K562 (cell line): ENCODE measurements around the gene ZMIZ1. TPM values are rescaled to one million over a fixed set of nuclear protein-coding genes. Genes with fewer than 3 reads are reported as not detected.

Source experiments
- CBFA2T2 ChIP-seq: fragments of 450-650 bp; conservative IDR thresholded peaks from 2 replicates; pipeline ENCODE4 v1.6.1; 2017; ENCODE audit warnings: mild to moderate bottlenecking
- CBFA2T3 ChIP-seq: fragments of 450-650 bp; IDR thresholded peaks from 2 replicates; pipeline ENCODE4 v1.6.1; 2017
- COPS2 ChIP-seq: fragments of 450-650 bp; conservative IDR thresholded peaks from 2 replicates; pipeline ENCODE4 v1.6.1; 2016; ENCODE audit warnings: mild to moderate bottlenecking, moderate library complexity
- FOXP1 ChIP-seq: sonication (generic); formaldehyde crosslinking; IDR thresholded peaks from 2 replicates; pipeline ENCODE4 v1.8.0; 2022; ENCODE audit warnings: mild to moderate bottlenecking, missing genetic modification reagents
- HDAC2 ChIP-seq: fragments of 450-650 bp; IDR thresholded peaks from 2 replicates; pipeline ENCODE4 v1.6.1; 2016; ENCODE audit warnings: mild to moderate bottlenecking
- JUND ChIP-seq, 2 experiments: IDR thresholded peaks; 2 replicates in 1 of 2; 3 replicates in 1 of 2; pipeline ENCODE4 v1.6.1; 2011; ENCODE audit warnings: borderline replicate concordance in 2 of 2, low read depth in 2 of 2, low read length in 2 of 2, improper control_type of control experiment in 1 of 2, missing biosample characterization in 1 of 2, missing genetic modification characterization in 1 of 2, missing genetic modification reagents in 1 of 2
- KDM4B ChIP-seq, 2 experiments: fragments of 450-650 bp in 1 of 2; sonication (generic) in 1 of 2; IDR thresholded peaks; 2 replicates each; pipeline ENCODE4 v1.6.1; 2016 to 2017; ENCODE audit warnings: borderline replicate concordance in 2 of 2, antibody characterized with exemption in 1 of 2, low read depth in 1 of 2, mild to moderate bottlenecking in 1 of 2
- PHB2 ChIP-seq: fragments of 450-650 bp; IDR thresholded peaks from 2 replicates; pipeline ENCODE4 v1.6.1; 2017; ENCODE audit warnings: low read depth
- RCOR1 ChIP-seq, 2 experiments: IDR thresholded peaks; 2 replicates each; pipeline ENCODE4 v1.6.1; 2012; ENCODE audit warnings: low read depth in 2 of 2, low read length in 2 of 2, borderline replicate concordance in 1 of 2, improper control_type of control experiment in 1 of 2
- SMAD4 ChIP-seq: fragments of 250-450 bp; sonication (Bioruptor Pico); conservative IDR thresholded peaks from 2 replicates; pipeline ENCODE4 v1.8.0; 2021; ENCODE audit warnings: inconsistent platforms, mild to moderate bottlenecking, moderate library complexity
- SPI1 ChIP-seq: IDR thresholded peaks from 2 replicates; pipeline ENCODE4 v1.6.1; 2011; ENCODE audit warnings: low read depth, low read length, control low read depth, borderline replicate concordance
- ZBTB7A ChIP-seq: IDR thresholded peaks from 2 replicates; pipeline ENCODE4 v1.6.1; 2011; ENCODE audit warnings: low read depth, mild to moderate bottlenecking, low read length, moderate library complexity, borderline replicate concordance; ENCODE audit not compliant: control insufficient read depth
- ZNF586 ChIP-seq: fragments of 450-650 bp; formaldehyde crosslinking; conservative IDR thresholded peaks from 2 replicates; pipeline ENCODE4 v1.4.0; 2020; ENCODE audit warnings: mild to moderate bottlenecking, moderate library complexity
- ZNF696 ChIP-seq: fragments of 250-450 bp; sonication (Bioruptor Pico); conservative IDR thresholded peaks from 2 replicates; pipeline ENCODE4 v1.4.0; 2020; ENCODE audit warnings: mild to moderate bottlenecking, moderate library complexity
- ZNF780A ChIP-seq: fragments of 250-450 bp; sonication (Bioruptor Pico); IDR thresholded peaks from 2 replicates; pipeline ENCODE4 v1.5.0; 2021; ENCODE audit warnings: mild to moderate bottlenecking
- ZSCAN32 ChIP-seq: fragments of 450-650 bp; formaldehyde crosslinking; IDR thresholded peaks from 2 replicates; pipeline ENCODE4 v1.4.0; 2020; ENCODE audit warnings: mild to moderate bottlenecking, moderate library complexity
- polyA plus RNA-seq, 8 experiments: library from polyadenylated mRNA; depleted of rRNA in 4 of 8; stranded (reverse) in 5 of 8; unstranded in 3 of 8; fragments of >200 nt; fragmentation: Nextera tagmentation in 2 of 8; fragmentation: Illumina TruSeq in 1 of 8; extraction: Ambion mirVana in 2 of 8; extraction: Trizol in 1 of 8; gene quantifications; 2 replicates each; pipeline versions ENCODE4 v1.2.1 to v1.2.3, GENCODE V29; 2011 to 2014; ENCODE audit warnings: inconsistent platforms in 1 of 8, missing spikeins in 1 of 8
- total RNA-seq, 7 experiments: library from RNA; depleted of rRNA in 6 of 7; stranded (reverse); fragments of >200 nt in 6 of 7; fragmentation: Illumina TruSeq in 2 of 7; extraction: Trizol in 2 of 7; gene quantifications; 2 replicates each; pipeline versions ENCODE4 v1.2.1 to v1.2.3, GENCODE V29; 2011 to 2021; ENCODE audit warnings: low replicate concordance in 1 of 7
- TF ChIP-seq, protein P1 (sequence below): fragments of 150-350 bp; conservative IDR thresholded peaks from 2 replicates; pipeline ENCODE4 v1.6.1; 2014; ENCODE audit warnings: low read length
- TF ChIP-seq, protein P2 (sequence below): sonication (generic); formaldehyde crosslinking; IDR thresholded peaks from 2 replicates; pipeline ENCODE4 v1.8.0; 2023; ENCODE audit warnings: mild to moderate bottlenecking, missing genetic modification reagents
- TF ChIP-seq, protein P3 (sequence below), 2 experiments: fragments of 450-650 bp in 1 of 2; sonication (generic) in 1 of 2; formaldehyde crosslinking; conservative IDR thresholded peaks; 2 replicates each; pipeline versions ENCODE4 v1.4.0 to v1.8.1; 2020 to 2022; ENCODE audit warnings: mild to moderate bottlenecking in 1 of 2, missing genetic modification reagents in 1 of 2
- TF ChIP-seq, protein P4 (sequence below): fragments of 250-450 bp; sonication (Bioruptor Pico); IDR thresholded peaks from 2 replicates; pipeline ENCODE4 v1.5.0; 2022; ENCODE audit warnings: mild to moderate bottlenecking

ZMIZ1 gene
- total and polyA plus RNA-seq, 9 of the 15 experiments (the other 6 are each of a cell fraction or from before 2014, with no cell fraction given), result 1.0 to 37.3 (median 4.3) TPM

DNA sequence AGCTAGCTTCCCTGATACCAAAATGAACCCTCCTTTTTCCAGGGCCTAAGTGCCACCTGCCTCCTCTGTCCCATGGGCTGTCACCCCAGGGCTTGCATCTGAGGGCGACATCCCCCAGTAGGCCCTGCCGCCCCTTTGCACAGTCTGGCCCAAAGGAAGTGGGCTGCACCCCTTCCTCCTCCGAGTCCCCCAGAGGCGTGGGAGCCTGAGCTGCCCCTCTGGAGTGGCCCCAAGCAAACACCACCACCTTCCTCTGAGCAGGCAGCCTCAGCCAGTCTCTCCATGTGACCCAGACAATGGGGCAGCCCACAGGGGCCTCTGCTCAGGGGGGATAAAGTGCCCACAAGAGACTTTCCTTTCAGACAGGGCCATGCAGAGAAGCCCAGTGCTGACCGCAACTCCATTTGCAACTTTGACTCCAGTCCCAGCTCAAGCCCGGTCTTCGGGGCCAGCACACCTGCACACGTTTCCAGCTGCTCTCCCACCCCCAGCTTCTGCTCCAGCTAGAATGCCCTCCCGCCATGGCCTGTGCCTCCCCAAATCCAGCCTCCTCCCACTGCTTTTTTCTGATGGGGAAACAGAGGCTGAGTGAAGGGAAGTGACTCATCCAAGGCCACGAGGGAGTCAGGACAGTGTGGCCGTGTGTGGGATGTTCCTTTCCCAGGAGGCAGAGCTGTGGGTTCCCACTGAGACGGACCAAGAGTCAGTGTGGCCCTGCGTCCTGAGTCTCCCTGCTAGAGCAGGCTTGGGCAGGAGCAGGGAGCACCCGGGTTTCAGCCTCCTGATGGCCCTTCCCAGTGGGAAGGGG is 111.9 kb downstream of the ZMIZ1 start (continued):
- TF ChIP-seq, protein P1, sequence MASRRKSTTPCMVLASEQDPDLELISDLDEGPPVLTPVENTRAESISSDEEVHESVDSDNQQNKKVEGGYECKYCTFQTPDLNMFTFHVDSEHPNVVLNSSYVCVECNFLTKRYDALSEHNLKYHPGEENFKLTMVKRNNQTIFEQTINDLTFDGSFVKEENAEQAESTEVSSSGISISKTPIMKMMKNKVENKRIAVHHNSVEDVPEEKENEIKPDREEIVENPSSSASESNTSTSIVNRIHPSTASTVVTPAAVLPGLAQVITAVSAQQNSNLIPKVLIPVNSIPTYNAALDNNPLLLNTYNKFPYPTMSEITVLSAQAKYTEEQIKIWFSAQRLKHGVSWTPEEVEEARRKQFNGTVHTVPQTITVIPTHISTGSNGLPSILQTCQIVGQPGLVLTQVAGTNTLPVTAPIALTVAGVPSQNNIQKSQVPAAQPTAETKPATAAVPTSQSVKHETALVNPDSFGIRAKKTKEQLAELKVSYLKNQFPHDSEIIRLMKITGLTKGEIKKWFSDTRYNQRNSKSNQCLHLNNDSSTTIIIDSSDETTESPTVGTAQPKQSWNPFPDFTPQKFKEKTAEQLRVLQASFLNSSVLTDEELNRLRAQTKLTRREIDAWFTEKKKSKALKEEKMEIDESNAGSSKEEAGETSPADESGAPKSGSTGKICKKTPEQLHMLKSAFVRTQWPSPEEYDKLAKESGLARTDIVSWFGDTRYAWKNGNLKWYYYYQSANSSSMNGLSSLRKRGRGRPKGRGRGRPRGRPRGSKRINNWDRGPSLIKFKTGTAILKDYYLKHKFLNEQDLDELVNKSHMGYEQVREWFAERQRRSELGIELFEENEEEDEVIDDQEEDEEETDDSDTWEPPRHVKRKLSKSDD, result no peak
- TF ChIP-seq ZSCAN32 (CRISPR knock-in tag), result no peak
- no peak for TF ChIP-seq ZBTB7A
- TF ChIP-seq CBFA2T2, result no peak
- no peak for TF ChIP-seq ZNF586 (CRISPR knock-in tag)
- TF ChIP-seq SPI1, result peak; percentile 23; the same call in 1 of the 2 replicates
- TF ChIP-seq HDAC2, result no peak
- peak; percentile 83 for TF ChIP-seq JUND (IDR thresholded peaks at IDR 0.05; ENCODE audit: borderline replicate concordance, low read depth, low read length)
- TF ChIP-seq JUND (tag; IDR thresholded peaks at IDR 0.05; ENCODE audit: borderline replicate concordance, low read depth, low read length), result peak; percentile 70; the same call in 2 of the 3 replicates
- TF ChIP-seq, protein P2, sequence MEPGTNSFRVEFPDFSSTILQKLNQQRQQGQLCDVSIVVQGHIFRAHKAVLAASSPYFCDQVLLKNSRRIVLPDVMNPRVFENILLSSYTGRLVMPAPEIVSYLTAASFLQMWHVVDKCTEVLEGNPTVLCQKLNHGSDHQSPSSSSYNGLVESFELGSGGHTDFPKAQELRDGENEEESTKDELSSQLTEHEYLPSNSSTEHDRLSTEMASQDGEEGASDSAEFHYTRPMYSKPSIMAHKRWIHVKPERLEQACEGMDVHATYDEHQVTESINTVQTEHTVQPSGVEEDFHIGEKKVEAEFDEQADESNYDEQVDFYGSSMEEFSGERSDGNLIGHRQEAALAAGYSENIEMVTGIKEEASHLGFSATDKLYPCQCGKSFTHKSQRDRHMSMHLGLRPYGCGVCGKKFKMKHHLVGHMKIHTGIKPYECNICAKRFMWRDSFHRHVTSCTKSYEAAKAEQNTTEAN (CRISPR knock-in tag), result no peak
- TF ChIP-seq KDM4B (IDR thresholded peaks at IDR 0.05; ENCODE audit: borderline replicate concordance in 2 of 2, low read depth in 1 of 2), result no peak
- TF ChIP-seq, protein P3, sequence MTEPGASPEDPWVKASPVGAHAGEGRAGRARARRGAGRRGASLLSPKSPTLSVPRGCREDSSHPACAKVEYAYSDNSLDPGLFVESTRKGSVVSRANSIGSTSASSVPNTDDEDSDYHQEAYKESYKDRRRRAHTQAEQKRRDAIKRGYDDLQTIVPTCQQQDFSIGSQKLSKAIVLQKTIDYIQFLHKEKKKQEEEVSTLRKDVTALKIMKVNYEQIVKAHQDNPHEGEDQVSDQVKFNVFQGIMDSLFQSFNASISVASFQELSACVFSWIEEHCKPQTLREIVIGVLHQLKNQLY (CRISPR knock-in tag; conservative IDR thresholded peaks at IDR 0.05), result no peak
- no peak for TF ChIP-seq COPS2
- TF ChIP-seq, protein P4, sequence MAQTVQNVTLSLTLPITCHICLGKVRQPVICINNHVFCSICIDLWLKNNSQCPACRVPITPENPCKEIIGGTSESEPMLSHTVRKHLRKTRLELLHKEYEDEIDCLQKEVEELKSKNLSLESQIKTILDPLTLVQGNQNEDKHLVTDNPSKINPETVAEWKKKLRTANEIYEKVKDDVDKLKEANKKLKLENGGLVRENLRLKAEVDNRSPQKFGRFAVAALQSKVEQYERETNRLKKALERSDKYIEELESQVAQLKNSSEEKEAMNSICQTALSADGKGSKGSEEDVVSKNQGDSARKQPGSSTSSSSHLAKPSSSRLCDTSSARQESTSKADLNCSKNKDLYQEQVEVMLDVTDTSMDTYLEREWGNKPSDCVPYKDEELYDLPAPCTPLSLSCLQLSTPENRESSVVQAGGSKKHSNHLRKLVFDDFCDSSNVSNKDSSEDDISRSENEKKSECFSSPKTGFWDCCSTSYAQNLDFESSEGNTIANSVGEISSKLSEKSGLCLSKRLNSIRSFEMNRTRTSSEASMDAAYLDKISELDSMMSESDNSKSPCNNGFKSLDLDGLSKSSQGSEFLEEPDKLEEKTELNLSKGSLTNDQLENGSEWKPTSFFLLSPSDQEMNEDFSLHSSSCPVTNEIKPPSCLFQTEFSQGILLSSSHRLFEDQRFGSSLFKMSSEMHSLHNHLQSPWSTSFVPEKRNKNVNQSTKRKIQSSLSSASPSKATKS (CRISPR knock-in tag), result no peak
- peak; percentile 29; the same call in 1 of the 2 replicates for TF ChIP-seq CBFA2T3
- TF ChIP-seq ZNF696 (CRISPR knock-in tag), result no peak
- TF ChIP-seq ZNF780A (CRISPR knock-in tag), result no peak
- no peak for TF ChIP-seq PHB2
- peak in 1 of 2 experiments; percentile 13; a peak in 1 of 4 replicates for TF ChIP-seq RCOR1 (IDR thresholded peaks at IDR 0.05; ENCODE audit: borderline replicate concordance in 1 of 2, low read depth in 2 of 2, low read length in 2 of 2)
- no peak for TF ChIP-seq SMAD4 (CRISPR knock-in tag)
- TF ChIP-seq FOXP1 (CRISPR knock-in tag), result 0 out of 2 replicates have a peak, but pooled peaks have one; percentile 24
